HG03103 (cell line): ENCODE results near the gene NAA16.
"Not testable (repeated sequence)": the region's sequence is repeated elsewhere in the genome, so short reads cannot be mapped to it uniquely, and the experiment has no call there.

ENCODE experiments used
- ATAC-seq: cut with Tn5 transposase; IDR thresholded peaks from one replicate; pipeline ENCODE4 v1.9.1; 2021; ENCODE audit warnings: low read depth; ENCODE audit not compliant: unreplicated experiment

NAA16 gene

DNA sequence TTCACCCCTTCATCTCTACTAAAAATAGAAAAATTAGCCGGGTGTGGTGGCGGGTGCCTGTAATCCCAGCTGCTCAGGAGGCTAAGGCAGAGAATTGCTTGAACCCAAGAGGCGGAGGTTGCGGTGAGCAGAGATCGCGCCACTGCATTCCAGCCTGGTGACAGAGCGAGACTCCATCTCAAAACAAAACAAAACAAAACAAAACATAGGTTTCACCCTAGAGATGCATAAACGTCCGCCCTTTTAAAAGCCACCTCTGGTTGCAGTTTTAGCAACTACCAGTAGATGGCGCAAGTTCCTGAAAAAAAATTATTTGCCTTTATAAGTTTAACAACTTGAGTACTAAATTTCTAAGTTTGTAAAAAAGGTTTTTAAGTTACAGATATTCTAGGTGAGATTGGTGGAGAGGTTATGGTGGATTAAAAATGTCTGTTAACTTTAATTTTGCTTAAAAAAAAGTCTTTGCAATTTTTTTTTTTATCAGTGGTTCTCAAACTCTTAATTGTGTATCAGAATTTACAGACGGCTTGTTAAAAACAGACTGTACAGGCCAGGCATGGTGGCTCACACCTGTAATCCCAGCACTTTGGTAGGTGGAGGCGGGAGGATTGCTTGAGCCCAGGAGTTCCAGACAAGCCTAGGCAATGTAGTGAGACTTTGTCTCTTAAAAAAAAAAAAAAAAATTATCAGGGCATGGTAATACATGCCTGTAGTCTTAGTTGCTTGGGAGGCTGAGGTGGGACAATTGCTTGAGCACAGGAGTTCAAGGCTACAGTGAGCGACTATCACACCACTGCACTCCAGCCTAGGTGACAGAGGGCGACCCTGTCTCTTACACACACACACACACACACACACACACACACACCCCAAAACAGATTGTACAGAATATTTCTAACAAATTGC lies 42.1 kb downstream of the NAA16 start:
- no peak for ATAC-seq

DNA sequence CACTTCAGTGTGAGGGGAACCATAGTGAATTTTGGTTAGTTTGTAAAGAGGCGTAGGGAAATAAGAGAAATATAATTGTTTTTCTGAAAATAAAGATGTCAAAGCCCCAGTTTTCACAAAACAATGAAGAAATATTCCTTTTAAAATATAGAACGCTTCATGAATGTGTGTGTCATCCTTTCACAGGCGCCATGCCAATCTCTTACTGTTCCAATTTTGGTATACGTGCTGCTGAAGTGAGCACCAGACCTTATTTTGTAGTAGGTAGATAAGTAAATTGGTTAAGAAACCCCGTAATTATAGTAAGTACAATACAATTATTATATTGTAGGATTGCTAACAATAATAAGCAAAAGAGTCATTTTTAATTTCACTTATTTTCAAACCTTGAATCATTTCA lies 43.3 kb downstream of the NAA16 start:
- no peak for ATAC-seq

DNA sequence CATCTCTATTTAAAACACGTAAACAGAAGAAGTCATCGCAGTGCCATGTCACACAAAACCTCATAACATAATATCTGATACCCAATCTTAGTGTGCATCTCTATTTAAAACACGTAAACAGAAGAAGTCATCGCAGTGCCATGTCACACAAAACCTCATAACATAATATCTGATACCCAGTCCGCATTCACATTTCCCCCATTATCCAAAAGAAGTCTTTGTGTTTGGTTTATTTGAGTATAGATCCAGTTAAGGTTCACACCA lies 45.2 kb downstream of the NAA16 start:
- ATAC-seq, result not testable (repeated sequence)

DNA sequence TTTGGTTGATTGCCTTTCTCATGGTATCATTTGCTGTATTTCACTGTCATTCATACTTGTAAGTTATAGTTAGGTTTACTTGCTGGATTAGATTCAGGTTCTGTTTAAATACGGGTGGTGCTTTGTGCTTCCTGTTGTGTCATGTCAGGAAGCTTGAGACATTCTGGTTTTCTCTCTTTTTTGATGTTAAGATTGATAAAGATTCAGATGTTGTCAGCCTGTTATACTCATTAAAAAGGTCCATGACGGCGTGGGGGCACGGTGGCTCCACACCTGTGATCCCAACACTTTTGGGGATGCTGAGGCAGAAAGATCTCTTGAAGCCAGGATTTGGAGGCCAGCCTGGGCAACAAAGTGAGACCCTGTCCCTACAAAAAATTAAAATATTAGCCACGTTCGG lies 45.7 kb downstream of the NAA16 start:
- ATAC-seq, result no peak

DNA sequence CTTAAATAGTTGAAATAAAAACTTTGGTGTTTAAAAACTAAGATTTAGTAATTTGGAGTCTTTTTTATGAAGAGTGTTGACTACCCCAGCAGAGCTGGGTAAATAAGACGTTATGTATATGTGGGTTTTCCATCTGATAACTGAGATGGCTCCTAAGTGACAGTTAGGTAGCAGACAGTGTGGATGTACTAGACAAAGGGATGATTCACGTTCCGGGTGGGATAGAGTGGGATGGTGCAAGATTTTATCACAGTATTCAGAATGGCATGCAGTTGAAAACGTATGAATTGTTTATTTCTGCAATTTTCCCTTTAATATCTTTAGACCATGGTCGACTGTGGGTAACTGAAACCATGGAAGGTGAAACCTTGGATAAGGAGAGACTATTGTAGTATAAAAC lies 50.4 kb downstream of the NAA16 start:
- no peak for ATAC-seq

DNA sequence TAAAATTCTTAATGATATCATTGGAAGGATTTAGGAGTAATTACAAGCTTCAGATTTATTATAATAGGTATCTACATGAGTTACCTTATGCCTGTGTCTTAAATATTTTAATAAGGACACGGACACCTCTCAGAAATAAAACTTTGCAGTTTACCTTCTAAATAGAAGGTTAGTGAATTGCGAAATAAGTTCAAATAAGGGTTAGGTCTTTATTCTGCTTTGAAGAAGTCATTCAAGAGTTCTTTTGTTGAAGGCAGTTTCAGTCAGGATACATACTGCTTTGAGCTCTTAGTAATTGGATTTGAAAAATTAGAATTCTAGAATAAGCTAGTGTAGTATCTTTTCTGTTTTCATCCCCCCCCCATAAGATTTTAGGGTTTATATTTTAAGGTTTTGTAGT lies 53.0 kb downstream of the NAA16 start:
- no peak for ATAC-seq

DNA sequence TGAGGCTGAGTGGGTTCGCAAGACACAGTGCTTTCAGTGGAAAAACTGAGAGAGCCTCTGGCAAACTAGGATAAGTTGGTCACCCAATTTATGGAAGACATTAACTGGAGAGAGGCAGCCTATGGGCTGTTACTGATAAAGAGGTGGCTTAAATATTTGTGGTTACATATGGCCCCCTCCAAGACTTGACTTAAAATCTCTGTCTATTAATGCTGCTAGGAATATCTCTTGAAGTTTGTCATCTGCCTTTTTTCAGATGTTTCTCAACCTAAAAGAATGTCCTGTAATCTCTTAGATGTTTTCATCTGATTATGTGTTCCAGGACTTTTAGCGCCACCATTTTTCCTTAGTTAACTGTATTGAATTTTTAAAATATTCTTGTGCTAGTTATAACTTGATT lies 54.6 kb downstream of the NAA16 start:
- no peak for ATAC-seq

DNA sequence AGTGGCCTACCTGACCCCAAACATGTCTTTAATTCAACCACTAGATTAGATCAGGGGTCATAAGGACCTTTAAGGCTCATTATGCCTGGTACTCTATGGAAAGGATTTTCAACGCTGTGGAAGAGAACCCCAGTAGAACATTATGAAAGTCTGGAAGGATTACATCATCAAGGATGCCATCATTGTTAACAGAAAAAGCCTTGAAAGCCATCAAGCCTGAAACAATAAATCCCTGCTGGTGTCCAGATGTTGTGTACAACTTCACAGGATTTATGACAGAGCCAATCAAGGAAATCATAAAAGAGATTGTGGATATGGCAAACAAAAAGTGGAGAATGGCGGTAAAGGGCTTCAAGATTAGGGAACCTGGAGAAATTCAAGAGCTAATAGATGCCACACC lies 59.7 kb downstream of the NAA16 start:
- ATAC-seq, result no peak

DNA sequence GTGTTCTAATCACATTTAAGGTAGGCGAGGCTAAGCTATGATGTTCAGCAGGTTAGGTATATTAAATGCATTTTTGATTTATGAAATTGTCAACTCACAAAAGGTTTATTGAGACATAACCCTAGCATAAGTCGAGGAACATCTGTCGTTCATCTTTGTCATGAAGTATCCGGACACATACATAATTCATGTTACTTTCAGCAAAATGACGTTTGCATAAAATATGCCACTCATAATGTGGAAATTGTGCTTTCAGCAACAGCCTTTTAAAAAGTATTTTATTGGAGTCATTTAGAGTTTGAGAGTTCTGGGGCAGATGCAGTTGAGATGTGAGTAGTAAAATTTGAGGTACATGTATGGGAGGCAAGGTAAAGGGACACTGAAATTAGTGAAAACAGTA lies 66.4 kb downstream of the NAA16 start:
- no peak for ATAC-seq

DNA sequence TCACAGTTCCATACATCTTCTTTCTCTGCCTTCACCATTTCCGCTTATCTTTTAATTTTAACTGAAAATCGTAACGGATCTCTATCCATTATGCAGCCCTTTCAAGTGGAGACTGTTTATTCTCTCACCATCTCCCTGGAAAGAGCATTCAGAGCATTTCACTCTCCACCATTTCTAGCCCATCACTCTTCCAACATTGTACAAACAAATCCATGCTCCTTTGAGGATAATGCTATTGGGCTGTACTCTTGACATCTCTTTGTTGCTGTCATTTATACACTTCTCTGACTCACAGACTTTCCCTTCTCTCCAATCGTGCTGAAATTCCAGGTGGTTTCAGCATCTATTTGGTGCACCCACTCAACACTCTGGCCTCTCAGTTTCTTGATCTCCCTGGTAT lies 71.4 kb downstream of the NAA16 start:
- no peak for ATAC-seq

DNA sequence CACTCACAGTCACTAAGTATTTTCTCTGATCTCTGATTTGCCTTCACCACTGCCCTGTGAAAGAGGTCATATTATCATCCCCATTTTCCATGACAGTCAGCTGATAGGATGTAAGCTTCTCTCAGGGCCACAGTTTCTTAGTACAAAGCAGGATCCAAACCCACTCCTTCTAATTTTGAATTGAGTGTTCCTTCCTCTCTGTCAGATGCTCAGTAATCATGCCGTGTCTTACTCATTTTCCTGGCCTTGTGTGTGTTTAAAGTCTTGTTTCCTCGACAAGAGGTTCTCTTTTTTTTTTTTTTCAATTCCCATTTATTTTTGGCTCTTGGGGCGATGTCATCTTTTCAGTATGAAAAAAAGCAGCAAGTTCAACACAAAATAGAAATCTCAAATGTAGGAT lies 72.3 kb downstream of the NAA16 start:
- ATAC-seq, result no peak

DNA sequence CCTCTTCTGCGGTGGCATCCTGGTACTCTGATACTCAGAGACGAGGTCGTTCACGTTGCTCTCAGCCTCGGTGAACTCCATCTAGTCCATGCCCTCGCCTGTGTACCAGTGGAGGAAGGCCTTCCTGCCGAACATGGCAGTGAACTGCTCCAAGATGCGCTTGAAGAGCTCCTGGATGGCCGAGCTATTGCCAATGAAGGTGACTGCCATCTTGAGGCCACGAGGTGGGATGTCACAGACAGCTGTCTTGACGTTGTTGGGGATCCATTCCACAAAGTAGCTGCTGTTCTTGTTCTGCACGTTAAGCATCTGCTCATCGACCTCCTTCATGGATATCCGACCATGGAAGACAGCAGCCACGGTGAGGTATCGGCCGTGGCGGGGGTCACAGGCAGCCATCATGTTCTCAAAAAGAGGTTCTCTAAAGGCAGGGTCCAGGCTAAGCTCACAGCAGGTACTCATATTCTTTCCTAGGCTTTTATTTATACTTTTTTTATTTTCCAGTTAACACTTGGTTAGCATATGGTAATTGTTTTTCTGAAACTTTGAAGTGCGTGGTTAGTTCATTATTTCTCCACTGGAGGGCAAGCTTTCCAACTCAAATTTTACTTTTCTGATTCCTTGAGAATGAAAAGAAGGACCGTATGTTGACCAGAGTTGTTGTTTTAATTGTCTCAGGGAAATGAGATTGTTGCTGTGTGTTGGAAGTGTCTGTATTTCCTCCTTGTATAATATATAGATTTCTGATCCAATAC lies 73.9 kb downstream of the NAA16 start:
- ATAC-seq, result no peak

DNA sequence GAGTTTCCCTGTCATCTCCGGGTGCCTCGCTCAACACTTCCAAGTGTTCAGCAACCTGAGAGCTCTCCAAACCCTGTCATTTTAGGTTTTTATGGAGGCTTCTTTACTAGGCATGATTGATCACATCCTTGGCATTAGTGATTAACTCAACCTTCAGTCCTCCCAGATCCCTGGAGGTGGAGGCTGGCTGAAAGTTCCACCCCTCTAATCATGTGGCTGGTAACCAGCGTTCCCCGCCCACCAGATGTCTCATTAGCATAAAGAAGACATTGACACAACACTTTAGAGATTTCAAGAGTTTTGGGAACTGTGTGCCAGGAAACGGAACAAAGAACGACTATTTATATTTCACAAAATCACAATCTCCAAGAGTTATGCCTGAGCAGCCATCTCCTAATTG lies 75.1 kb downstream of the NAA16 start:
- ATAC-seq, result no peak

DNA sequence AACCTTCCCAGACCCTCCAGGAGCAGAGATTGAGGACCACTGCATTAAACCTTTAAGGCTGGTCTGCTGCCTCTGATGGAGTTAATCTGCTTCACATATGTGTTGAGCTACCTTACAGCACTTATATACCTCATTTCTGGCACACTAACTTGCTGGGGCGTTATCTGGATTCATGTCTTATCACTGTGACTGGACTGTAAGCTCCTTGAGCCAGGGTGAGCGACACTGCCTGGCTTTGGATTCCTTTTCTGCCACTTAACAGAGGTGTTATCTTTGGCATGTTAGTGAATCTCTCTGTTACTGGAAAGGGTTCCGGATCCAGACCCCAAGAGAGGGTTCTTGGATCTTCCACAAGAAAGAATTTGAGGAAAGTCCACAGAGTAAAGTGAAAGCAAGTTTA lies 76.5 kb downstream of the NAA16 start:
- ATAC-seq, result no peak

DNA sequence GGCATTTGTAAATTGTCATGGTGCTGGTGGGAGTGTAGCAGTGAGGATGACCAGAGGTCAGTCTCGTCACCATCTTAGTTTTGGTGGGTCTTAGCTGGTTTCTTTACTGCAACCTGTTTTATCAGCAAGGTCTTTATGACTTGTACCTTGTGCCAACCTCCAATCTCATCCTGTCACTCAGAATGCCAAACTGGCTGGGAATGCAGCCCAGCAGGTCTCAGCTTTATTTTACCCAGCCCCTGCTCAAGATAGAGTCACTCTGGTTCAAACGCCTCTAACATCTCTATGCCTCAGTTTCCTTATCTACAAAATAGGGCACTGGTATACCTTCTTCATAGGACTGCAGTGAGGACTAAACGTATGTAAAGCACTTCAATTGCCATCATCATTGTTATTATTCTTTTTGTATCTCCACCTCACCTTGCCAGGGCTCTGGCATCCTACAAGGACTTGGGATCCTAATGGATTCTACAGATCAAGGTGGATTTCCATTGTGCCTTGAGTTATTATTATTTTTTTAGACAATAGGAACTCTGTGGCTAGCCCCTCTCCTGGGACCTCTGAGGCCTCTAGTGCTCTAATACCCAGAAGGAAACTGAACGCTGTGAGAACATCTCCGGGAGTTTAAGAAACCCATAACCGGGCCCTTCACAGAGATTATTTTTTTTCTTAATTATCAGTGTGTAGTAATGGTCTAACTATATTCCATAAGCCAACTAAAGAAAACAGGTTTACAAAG lies 77.2 kb downstream of the NAA16 start:
- no peak for ATAC-seq

DNA sequence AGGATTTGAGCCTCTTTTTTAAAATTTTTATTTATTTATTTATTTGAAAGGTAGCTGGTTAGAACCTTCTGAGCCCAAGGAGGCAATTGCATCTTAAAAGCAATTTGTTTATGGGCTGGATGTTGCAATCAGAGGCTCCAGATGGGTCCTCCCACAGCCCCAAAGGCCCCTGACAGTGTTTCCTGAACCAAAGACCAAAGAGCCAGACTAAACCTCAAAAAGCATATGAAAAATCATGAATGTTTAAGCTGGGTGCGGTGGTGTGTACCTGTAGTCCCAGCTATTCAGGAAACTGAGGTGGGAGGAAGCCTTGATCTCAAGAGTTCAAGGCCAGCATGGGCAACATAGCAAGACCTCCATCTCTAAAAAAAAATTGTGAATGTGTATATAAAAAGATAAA lies 78.5 kb downstream of the NAA16 start:
- no peak for ATAC-seq

DNA sequence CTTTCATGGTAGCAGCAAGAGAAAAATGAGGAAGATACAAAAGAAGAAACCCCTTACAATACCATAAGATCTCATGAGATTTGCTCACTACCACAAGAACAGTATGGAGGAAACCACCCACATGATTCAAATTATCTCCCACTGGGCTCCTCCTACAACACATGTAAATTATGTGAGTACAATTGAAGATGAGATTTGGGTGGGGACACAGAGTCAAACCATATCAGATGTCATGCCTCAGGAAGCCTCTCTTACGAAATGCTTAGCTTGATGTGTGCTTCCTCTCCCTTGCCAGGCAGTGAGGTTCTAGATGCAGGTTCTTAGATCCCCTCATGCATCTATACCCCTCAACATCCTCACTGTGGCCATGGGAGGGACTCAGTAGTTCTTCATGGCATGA lies 83.1 kb downstream of the NAA16 start:
- ATAC-seq, result no peak

DNA sequence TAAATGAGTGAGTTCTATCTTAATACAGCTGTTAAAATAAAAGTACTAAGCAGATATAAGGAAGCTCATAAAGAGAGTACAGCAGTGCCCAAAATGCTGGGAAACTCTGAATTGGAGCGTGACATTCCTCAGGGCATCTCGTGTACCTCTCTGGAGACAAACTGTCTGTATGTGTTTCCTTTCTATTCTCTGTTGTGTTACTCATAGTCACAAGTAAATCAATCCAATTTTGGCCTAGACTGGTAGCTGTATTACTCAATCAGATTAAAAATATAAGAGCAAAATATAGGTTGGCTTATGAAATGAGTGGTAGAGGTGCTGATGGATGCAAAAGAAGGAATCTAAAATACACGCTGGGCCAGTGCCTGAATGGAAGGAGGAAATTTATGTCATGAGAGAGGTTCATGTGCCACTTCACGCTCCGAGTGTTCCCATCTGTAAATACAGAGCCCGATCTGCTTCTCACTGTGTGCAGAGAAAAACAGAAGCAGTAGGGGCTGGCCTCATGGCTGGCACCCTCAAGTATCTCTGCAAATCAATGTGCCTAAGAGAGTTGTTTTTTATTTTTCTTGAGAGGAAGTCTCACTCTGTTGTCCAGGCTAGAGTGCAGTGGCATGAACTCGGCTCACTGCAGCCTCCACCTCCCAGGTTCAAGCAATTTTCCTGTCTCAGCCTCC lies 87.6 kb downstream of the NAA16 start:
- ATAC-seq, result no peak

DNA sequence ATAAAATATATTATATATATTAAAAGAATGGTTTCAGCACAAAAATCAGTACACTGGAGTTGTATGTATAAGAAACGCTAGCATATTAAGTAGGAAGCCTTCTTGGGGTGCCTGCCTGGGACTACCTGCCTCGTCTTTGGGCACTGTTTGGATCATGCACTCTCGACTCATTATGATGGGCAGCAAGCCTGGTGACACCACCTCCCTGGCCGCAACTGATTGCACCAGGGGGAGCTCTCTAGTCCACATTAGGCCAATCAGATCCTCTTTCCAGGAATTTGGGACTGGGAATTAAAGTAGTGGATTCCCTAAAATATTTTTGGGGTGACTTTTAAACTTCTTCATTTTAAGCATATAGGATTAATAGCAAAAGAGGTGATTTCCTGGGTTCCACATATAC lies 90.3 kb downstream of the NAA16 start:
- ATAC-seq, result no peak

DNA sequence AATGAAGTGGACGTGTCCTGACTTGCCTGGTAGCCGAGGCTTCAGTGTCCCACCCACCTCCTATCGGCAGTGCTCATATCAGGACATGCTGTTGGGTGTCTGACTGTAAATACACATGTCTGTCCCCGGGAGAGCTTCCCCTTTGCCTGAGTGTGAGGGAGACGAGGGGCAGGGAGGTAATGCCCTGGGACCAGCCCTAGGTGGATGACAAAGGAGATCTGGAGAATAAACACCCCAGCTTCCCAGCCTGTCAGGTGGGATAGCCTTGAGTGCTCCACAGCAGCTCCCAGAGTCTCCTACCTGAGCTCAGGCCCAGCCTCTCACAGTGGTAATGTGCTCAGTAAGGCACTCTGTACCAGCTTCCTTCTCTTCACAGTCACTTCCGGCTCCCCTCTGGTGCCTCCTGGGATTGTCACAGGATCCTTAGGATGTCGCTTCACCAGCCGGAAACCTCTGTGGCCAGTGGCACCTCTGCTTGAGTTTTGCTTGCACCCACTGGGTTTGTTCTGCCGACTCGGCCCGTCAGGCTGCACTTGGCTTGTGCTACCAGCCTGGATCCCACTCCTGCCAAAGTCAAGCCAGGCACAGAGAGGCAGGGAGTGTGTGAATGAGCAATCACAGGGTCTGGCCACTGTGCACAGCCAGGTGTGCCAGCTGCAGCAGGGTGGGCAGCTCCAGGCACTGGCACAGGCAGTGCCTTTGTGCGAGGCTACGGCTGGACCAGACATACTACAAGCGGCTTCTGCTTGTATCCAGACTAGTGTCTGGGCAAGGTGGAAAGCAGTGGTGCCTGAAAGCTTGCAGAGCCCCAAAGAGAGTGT lies 91.8 kb downstream of the NAA16 start:
- ATAC-seq, result no peak
